NT2/D1 (cell line): ENCODE results near the gene ZNF670.

Experiments
- YY1 ChIP-seq: IDR thresholded peaks from 2 replicates; pipeline ENCODE4 v1.6.1; 2011; ENCODE audit not compliant: insufficient read length, insufficient read depth
- ZNF274 ChIP-seq: IDR thresholded peaks from 2 replicates; pipeline ENCODE4 v1.6.1; 2011; ENCODE audit warnings: mild to moderate bottlenecking, low read depth, low read length

GRCh38 chr1:247102381-247102780, 23.8 kb upstream of the ZNF670 start:
- TF ChIP-seq ZNF274: no peak
- no peak for TF ChIP-seq YY1
